GM18873 (cell line): ENCODE measurements around the gene CHD2.
A peak's percentile ranks its signal among the peaks of the same experiment; 100 is the strongest.
"Not testable (repeated sequence)": the region's sequence is repeated elsewhere in the genome, so short reads cannot be mapped to it uniquely, and the experiment has no call there.

ENCODE experiments used
- ATAC-seq: cut with Tn5 transposase; IDR thresholded peaks from one replicate; pipeline ENCODE4 v1.9.1; 2021; ENCODE audit warnings: mild to moderate bottlenecking, moderate library complexity, moderate number of reproducible peaks; ENCODE audit not compliant: unreplicated experiment, low FRiP score

Gene CHD2

GRCh38 chr15:92903966-92904721, 4.0 kb downstream of the CHD2 start:
- ATAC-seq: peak; percentile 67

- ATAC-seq: no peak
Observed at GRCh38 chr15:92904722-92905571, 4.8 kb downstream of the CHD2 start.

GRCh38 chr15:92906020-92906419, 5.9 kb downstream of the CHD2 start:
- ATAC-seq: no peak

GRCh38 chr15:92906563-92907081, 6.5 kb downstream of the CHD2 start:
- peak; percentile 36 for ATAC-seq

GRCh38 chr15:92907229-92907628, 7.1 kb downstream of the CHD2 start:
- ATAC-seq: no peak

GRCh38 chr15:92907896-92908712, 8.0 kb downstream of the CHD2 start:
- ATAC-seq: no peak

GRCh38 chr15:92908713-92909057, 8.6 kb downstream of the CHD2 start:
- no peak for ATAC-seq

GRCh38 chr15:92909136-92909781, 9.1 kb downstream of the CHD2 start:
- ATAC-seq: no peak

GRCh38 chr15:92910451-92910850, 10.3 kb downstream of the CHD2 start:
- ATAC-seq: no peak

- no peak for ATAC-seq
Observed at GRCh38 chr15:92914103-92914499, 14.0 kb downstream of the CHD2 start.

- ATAC-seq: no peak
Observed at GRCh38 chr15:92914768-92915221, 14.7 kb downstream of the CHD2 start.

GRCh38 chr15:92915766-92916435, 15.8 kb downstream of the CHD2 start:
- no peak for ATAC-seq

GRCh38 chr15:92917598-92918407, 17.7 kb downstream of the CHD2 start:
- no peak for ATAC-seq

GRCh38 chr15:92918881-92919280, 18.8 kb downstream of the CHD2 start:
- not testable (repeated sequence) for ATAC-seq

GRCh38 chr15:92920595-92921161, 20.6 kb downstream of the CHD2 start:
- ATAC-seq: no peak

- ATAC-seq: no peak
Observed at GRCh38 chr15:92921215-92922131, 21.3 kb downstream of the CHD2 start.

- ATAC-seq: peak; percentile 51
Observed at GRCh38 chr15:92922418-92923002, 22.4 kb downstream of the CHD2 start.
